Cerebellar cortex (tissue), 1 donor: ENCODE data around the gene BCL2.

Experiments
- DNase-seq: peaks from one replicate; pipeline ENCODE4 v3.0.0-alpha.2; 2015; ENCODE audit warnings: low spot score

Gene BCL2

DNA sequence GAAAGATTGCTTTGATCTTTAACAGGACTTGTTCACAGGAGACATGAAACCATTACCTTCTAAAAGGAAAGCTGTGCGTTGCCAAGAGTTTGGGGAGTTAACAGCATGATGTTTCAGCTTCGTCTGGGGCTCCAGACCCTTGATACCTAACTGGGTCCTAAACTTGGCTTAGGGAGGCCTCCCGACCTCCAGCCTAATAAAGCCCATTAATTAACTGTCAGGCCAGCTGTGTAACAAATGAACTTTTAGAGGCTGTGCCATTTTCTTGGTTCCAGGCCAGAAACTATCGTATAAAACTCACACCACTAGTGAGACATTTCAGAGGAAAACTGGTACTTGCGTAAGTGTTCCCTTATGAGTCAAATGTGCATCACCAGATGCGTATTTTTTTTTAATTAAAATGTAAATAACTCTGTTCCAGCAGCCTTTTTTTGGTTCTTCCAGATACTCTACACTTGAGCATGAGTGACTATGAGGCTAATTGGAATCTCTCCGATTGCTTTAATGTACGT is 236.5 kb downstream of the BCL2 start:
- DNase-seq, result no peak

DNA sequence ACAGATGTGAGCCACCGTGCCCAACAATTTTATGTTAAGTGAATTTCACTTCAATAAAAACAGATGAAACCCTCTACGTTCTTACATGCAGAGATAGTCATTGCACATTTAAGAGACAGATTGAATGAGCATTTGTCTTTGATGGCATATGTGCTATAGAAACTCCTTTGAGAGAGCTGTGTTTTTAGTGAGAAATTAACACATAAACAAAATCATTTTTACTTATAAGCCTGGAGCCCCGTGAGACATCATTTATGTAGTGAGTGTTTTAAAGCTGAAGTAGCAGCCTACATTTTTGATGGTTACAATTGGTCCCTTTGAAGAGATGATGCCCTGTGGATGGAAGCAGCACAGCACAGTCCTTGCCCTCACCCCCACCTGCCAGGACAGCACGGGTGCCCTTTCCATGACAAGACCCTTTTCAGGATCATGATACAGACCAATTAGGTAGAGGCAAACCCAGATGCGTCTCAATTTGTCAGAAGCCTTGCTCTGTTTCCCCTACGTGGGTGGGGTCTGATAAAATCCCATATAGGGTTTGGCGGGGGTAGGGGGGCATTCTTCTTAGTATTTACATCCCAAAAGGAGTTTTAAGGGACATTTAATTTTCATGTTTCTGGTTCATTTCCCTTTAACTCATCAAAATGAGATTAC is 237.1 kb downstream of the BCL2 start:
- no peak for DNase-seq

DNA sequence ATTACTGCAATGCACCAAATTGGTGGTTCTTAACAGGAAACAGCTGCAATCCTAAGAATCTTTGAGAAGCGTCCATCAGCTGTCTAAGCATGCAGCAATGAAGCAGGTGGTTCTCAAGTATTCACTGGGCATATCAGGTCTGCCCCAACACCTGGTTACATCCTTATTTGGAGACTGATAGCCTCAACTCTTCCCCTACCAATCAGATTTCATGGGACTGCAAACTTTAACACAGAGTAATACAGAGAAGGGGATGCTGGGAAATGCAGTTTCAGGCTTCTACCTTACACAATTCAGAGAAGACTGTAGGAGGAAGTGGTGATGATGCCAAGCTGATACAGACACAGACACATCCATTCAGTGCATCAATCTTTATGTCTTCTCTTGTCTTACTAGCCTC is 240.5 kb downstream of the BCL2 start:
- DNase-seq, result no peak

DNA sequence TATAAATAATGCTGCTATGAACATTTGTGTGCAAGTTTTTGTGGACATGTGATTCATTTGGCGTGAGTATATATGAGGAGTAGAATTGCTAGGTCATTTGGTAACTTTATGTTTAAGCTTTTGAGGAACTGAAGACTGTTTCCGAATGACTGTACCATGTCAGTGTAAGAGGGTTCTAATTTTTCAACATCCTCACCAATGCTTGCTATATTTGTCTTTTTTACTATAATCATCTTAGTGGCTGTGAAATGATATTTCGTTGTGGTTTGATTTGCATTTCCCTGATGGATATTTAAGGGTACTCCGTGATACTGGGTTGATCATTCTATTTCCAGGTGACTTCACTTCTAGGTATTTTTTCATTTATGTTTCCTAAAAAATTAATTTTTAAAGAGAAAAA is 241.1 kb downstream of the BCL2 start:
- DNase-seq, result no peak

DNA sequence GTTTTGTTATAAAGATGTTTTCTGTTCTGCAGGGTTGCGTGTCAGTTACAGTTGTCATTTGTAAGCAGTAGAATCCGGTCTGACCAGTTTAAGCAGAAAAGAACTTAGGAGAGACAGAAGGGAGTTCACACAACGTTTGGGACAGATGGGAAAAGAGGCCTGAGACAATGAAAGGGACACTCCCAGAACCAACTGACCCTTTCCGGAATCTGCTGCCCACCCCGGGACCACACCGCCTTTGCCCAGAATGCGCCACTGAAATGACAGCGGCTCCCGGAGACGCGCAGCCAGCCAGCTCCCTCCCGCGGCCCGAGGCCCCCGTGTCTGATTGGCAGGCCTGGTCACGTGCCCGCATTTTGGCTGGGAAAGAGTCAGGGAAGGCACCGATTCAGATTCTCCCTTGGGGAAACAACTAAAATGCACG is 244.6 kb downstream of the BCL2 start:
- DNase-seq, result peak; percentile 24

DNA sequence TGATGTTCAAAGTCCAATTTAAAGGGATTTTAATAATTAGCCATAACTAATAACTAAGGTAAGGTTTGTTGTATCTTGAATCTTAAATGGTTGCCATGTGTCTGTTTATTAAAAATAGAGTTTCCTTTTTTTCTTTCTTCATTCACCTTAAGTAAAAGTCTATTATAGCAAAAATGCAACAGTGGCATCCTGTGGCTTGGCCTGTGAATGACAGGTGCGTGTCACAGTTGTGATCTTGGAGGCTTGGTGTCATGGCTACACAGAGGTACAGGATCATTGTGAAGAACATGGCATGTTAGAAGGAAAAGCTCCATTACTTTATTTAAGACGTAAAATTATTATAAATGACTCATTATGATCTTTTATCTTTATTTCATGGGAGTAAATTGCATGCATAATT is 246.1 kb downstream of the BCL2 start:
- DNase-seq, result no peak
